Left lung (tissue), 10 donors: ENCODE measurements around the gene THEMIS. TPM values are rescaled to one million over a fixed set of nuclear protein-coding genes. Genes with fewer than 3 reads are reported as not detected.

ENCODE experiments used
- ATAC-seq: fragments of 200-7000 bp; cut with Tn5 transposase; one replicate; pipeline ENCODE4 v1.9.1; 2020; ENCODE audit warnings: moderate library complexity
- DNase-seq, 4 donors: peaks; one replicate each; pipeline ENCODE4 v3.0.0-alpha.2; 2013 to 2020
- H3K27ac ChIP-seq, 2 donors: fragments of 200-600 bp; sonication (generic) in 1 of 2; one replicate each; pipeline versions ENCODE4 v1.5.0 to v1.8.0; 2020 to 2021
- H3K27me3 ChIP-seq, 2 donors: fragments of 200-600 bp; sonication (generic) in 1 of 2; one replicate each; pipeline versions ENCODE4 v1.5.0 to v1.8.0; 2020 to 2021
- H3K36me3 ChIP-seq, 2 donors: fragments of 200-600 bp; sonication (generic) in 1 of 2; one replicate each; pipeline versions ENCODE4 v1.5.0 to v1.8.0; 2020 to 2021
- H3K4me1 ChIP-seq, 2 donors: fragments of 200-600 bp; one replicate each; pipeline ENCODE4 v1.8.0; 2021
- H3K4me3 ChIP-seq, 2 donors: fragments of 200-600 bp; sonication (generic) in 1 of 2; one replicate each; pipeline versions ENCODE4 v1.5.0 to v1.8.0; 2020 to 2021; ENCODE audit warnings: mild to moderate bottlenecking in 1 of 2
- H3K9me3 ChIP-seq, 2 donors: fragments of 200-600 bp; sonication (generic) in 1 of 2; one replicate each; pipeline versions ENCODE4 v1.5.0 to v1.8.0; 2020 to 2021
- intact Hi-C, 2 donors: fragments of 100-400 bp; cut with DNase I; formaldehyde crosslinking; loops; one replicate each; pipeline versions ENCODE4 v1.11.2 to v1.14.2; 2022
- polyA plus RNA-seq, 6 donors: library from polyadenylated mRNA; unstranded; fragments of 120-200 nt; gene quantifications; one replicate each; pipeline ENCODE4 v1.2.1, GENCODE V29; 2013; ENCODE audit not compliant: insufficient read length in 6 of 6
- total RNA-seq, 2 donors: library from RNA; stranded (reverse); fragmentation: NEBNext Ultra II Directional; extraction: Animal tissue kit (Norgen Biotek cat#: 25700); gene quantifications; one replicate each; pipeline ENCODE4 v1.2.1, GENCODE V29; 2021
- TF ChIP-seq, protein P1 (sequence below), 2 donors: fragments of 200-600 bp; sonication (generic) in 1 of 2; IDR thresholded peaks; one replicate each; pipeline versions ENCODE4 v1.5.0 to v1.8.0; 2021; ENCODE audit warnings: antibody characterized with exemption in 2 of 2
- donor health status: DM: no; HTN: yes; CAD: no.
- donor health status: DM: no; HTN: no; CAD: no.

The THEMIS gene
- total and polyA plus RNA-seq, 8 donors = 0.08 to 2.6 (median 0.20) TPM

DNA sequence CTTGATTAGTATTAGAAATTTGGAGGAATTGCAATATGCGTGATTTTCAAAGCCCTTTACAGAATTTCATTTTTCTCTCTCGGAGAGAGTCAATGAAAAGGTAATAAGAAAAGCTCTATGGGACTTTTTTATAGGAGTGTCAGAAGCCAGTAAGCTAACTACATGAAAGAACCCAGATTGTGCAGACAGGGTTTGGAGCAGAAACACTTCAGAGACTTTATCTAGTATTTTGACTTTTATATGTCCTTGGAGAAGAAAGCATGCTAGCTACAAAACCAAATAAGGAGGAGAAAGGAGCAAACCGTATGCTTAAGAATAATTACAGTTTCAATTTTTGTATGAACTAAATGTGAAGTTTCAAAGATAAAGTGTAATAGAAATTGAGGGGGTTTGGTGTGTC, 182.2 kb downstream of the THEMIS start:
- Histone ChIP-seq H3K4me3 (no peak overlapping the region), H3K36me3 (no peaks in the 10 kb centered on the region), H3K27me3 (no peaks in the 10 kb centered on the region), H3K4me1 (no peaks in the 10 kb centered on the region), H3K9me3 (no peaks in the 10 kb centered on the region), H3K27ac (no peak overlapping the region)
- no peak for DNase-seq
- TF ChIP-seq, protein P1, sequence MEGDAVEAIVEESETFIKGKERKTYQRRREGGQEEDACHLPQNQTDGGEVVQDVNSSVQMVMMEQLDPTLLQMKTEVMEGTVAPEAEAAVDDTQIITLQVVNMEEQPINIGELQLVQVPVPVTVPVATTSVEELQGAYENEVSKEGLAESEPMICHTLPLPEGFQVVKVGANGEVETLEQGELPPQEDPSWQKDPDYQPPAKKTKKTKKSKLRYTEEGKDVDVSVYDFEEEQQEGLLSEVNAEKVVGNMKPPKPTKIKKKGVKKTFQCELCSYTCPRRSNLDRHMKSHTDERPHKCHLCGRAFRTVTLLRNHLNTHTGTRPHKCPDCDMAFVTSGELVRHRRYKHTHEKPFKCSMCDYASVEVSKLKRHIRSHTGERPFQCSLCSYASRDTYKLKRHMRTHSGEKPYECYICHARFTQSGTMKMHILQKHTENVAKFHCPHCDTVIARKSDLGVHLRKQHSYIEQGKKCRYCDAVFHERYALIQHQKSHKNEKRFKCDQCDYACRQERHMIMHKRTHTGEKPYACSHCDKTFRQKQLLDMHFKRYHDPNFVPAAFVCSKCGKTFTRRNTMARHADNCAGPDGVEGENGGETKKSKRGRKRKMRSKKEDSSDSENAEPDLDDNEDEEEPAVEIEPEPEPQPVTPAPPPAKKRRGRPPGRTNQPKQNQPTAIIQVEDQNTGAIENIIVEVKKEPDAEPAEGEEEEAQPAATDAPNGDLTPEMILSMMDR (IDR thresholded peaks at IDR 0.05) = no peak
- intact Hi-C loops = no loop called here
- no peak for ATAC-seq

DNA sequence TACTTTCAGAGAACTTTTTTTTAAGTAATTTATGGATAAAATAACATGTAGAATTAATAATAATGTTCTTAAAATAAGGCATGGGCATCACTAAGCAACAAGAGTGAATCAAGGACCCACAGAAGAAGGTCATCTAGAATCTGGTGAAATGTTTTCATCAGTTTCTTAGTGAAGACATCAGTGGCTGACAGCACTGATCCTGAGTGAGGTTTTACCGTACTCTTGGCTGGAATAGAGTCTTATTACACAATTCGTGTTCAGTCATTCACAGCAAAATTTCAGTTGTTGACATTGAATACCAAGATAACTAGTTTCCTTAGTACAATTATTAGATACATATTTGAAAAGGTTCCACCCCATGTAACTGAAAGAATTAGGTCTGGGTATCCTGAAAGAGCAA, 183.5 kb downstream of the THEMIS start:
- Histone ChIP-seq H3K4me3 (no peak overlapping the region), H3K27me3 (no peaks in the 10 kb centered on the region), H3K4me1 (no peaks in the 10 kb centered on the region), H3K36me3 (no peaks in the 10 kb centered on the region), H3K27ac (no peak overlapping the region), H3K9me3 (no peaks in the 10 kb centered on the region)
- TF ChIP-seq, protein P1 (IDR thresholded peaks at IDR 0.05) = no peak
- DNase-seq = peak in 1 of 4 donors; percentile 2
- intact Hi-C loops = no loop called here
- ATAC-seq = no peak

DNA sequence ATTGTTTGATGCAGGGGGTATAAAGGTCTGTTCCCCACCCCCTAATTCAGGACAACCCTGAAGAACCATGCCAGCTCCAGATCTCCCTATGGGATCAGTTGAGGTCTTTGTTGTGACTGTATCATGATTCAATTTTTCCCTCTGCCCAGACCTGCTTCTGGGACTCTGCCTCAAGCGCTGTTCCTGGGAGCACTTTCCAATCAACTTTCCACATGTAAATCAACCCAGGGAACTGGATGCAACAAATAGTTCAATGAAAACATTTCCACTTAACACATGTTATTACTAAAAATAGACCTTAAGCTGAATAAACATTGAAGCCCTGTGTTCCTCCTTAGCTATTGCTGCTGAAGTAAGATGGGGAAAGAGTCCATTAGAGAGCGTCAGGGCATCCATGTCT, 184.4 kb downstream of the THEMIS start:
- no peak overlapping the region for H3K27ac ChIP-seq
- no peaks in the 10 kb centered on the region for H3K36me3 ChIP-seq
- peak; percentile 21 for ATAC-seq
- TF ChIP-seq, protein P1 (IDR thresholded peaks at IDR 0.05) = no peak
- no peak for DNase-seq
- intact Hi-C loops = no loop called here
- H3K4me1 ChIP-seq = no peaks in the 10 kb centered on the region
- no peak overlapping the region for H3K4me3 ChIP-seq
- H3K27me3 ChIP-seq = no peaks in the 10 kb centered on the region
- no peaks in the 10 kb centered on the region for H3K9me3 ChIP-seq

DNA sequence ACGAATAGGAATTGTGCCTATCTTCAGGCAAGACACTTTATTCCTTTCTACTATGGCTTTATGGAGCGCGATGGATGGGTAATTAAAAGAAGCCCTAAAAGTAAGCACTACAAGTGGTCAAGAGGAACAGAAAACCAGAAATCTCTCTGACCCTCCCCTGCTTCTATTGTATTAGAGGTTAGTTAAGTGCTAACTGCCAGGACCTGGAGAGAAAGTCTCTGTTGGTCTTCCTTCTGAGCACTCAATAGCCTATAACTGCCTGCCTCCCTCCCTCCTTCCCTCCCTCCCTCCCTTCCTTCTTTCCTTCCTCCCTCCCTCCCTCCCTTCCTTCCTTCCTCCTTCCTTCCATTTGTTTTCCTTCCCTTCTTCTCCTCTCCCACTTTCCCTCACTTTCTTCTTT, 190.2 kb downstream of the THEMIS start:
- ATAC-seq (no peak), DNase-seq (no peak)
- Histone ChIP-seq H3K4me3 (no peak overlapping the region), H3K27me3 (no peaks in the 10 kb centered on the region), H3K4me1 (no peaks in the 10 kb centered on the region), H3K27ac (no peak overlapping the region), H3K9me3 (no peaks in the 10 kb centered on the region), H3K36me3 (no peaks in the 10 kb centered on the region)
- intact Hi-C loops = no loop called here
- TF ChIP-seq, protein P1 (IDR thresholded peaks at IDR 0.05) = no peak

DNA sequence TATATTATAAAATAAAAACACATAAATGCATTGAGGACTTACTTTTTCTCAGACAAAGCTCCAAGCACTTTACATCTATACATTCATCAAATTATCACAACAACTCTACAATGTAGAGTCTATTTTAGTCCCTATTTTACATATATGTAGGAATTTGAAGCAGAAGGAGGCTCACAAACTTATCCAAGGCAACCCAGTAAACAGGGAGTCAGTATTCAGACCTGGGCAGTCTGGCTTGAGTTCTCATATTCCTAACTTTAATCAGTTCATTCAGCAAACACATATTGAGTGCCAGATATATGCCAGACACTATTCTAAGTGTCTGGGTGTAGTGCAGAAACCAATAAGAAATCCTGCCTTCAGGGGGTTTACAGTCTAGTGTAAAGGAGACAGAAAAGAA, 194.6 kb downstream of the THEMIS start:
- intact Hi-C loops = no loop called here
- H3K4me1 ChIP-seq = no peaks in the 10 kb centered on the region
- no peak overlapping the region for H3K4me3 ChIP-seq
- ATAC-seq (no peak), DNase-seq (no peak)
- H3K27ac ChIP-seq = no peak overlapping the region
- no peaks in the 10 kb centered on the region for H3K36me3 ChIP-seq
- H3K27me3 ChIP-seq = no peaks in the 10 kb centered on the region
- H3K9me3 ChIP-seq = no peaks in the 10 kb centered on the region
- TF ChIP-seq, protein P1 (IDR thresholded peaks at IDR 0.05) = no peak
